ENCODE results near the gene ADRA2B. TPM values are rescaled to one million over a fixed set of nuclear protein-coding genes. Genes with fewer than 3 reads are reported as not detected.

ADRA2B gene
- total RNA-seq, result not detected in 2 replicates

DNA sequence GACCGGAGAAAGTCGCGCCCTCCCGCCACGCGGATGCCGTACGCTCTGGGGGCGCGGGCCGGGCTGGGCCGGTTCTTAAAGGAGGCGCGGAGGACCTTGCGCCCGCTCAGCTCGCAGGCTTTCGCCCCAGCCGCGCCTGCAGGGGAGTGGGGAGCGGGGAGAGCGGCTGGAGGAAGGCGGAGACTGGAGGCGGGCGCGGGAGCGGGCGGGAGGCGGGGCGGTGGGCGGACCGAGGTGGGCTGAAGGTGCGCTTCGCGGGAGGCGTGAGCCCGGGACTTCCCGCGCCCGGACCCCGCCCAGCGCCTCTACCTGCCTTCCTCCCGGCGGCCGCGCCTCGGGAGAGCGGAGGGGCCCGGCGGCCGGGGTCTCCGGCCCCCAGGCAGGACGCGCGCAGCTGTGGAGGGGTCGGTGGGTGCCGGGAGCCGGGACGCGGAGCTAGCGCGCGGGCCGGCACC lies at the start of gene ADRA2B:
Gene ADRA2B, minus strand, starts transcription at position 148 of the 455 bp plus-strand sequence. CDS start 422 bp downstream, outside the sequence.

DNA sequence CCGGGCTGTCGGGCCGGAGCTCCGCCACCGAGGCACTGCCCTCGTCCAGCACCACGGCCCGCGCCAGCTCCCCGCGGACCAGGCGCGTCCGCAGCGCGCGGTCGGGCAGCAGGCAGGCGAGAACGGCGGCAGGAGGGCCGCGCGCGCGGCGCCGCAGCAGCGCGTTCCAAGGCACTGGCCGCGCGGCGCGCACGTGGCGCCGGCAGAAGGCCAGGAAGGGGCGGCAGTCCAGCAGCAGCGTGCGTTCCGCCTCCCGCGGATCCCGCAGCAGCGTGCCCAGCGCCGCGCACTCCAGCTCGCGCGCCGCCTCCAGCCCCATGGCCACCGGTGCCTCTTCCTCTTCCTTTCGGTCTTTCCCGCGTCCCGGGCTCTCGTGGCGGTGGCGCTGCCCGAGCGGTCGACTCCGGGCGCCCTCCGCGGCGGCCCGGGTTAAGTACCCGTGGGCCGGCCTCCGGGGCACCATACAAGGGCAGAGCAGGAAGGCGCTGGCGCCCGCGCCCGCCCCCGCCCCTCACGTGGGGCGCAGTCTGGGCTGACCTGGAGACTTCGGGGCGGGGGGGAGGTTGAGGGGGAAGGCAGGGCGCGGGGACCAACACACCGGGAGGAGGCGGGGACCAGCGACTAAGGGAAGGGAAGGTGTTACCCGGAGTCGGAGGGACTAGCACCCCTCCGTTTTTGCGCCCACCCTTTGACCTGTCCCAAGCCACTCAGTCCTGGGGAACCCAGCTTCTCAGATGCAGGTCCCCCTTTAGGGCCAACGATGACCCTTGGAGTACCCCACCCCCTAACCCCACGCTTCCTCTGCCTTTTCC lies 28.9 kb upstream of the ADRA2B start, which contains the start of gene DUSP2:
Gene DUSP2, minus strand, starts transcription at position 405 of the 812 bp plus-strand sequence. Its CDS starts 86 bp downstream, at position 319.

DNA sequence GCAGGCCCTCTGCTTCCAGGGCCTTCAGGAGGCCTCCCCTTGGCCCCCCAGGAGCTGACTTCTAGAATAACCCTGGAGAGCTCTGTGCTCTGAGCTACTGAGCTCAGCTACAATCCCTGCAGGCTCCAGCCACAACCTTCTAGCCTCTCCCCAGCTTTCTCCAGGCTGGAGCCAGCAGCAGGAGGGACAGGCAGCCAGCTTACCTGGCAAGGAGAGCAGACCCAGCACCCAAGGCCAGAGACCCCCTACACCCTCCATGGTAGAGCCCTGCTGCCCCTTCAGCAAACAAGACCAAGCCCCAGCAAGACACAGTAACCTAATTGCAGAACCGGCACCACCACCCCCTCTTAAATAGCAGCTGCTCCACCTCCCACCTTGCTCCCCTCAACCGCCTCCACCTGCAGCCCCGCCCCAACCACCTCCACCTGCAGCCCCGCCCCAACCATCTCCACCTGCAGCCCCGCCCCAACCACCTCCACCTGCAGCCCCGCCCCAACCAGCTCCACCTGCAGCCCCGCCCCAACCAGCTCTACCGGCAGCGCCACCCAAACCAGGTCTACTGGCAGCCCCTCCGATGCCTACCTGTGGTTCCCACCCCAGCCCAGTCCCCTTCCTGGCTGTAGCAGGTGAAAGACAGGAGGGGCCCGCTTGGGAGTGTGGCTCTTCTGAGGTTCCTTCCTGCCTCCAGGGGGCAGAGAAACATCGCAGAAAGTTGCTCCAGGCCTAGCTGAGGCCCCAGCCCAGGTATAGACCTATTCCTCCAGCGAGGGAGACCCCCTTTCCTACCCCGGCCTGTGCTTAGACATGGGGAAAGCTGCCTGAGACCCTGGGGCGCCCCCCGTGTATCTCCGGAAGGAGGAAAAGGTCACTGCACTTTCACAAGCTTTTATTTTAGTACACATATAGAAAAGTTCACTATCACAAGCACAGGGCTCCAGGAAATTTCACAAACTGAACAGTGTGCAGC lies 22.1 kb upstream of the ADRA2B start, which contains the start of gene ASTL:
Gene ASTL, minus strand, starts transcription at position 324 of the 967 bp plus-strand sequence. Its CDS starts 66 bp downstream, at position 258.

Other genes starting within 250 kb of the ADRA2B start
- 0.86 and 4.8 TPM in 2 replicates for gene ANKRD36C, start 124.7 kb downstream of the ADRA2B start, total RNA-seq
- 3.0 and 9.2 TPM in 2 replicates for gene GPAT2, start 81.7 kb downstream of the ADRA2B start, total RNA-seq
- not detected in 2 replicates for gene ASTL, start 21.9 kb upstream of the ADRA2B start, total RNA-seq
- 2.6 and 3.5 TPM in 2 replicates for gene DUSP2, start 28.9 kb upstream of the ADRA2B start, total RNA-seq
- 94.0 and 122 TPM in 2 replicates for gene STARD7, start 92.3 kb upstream of the ADRA2B start, total RNA-seq
- gene TMEM127, start 149.4 kb upstream of the ADRA2B start, total RNA-seq, result 21.9 and 28.9 TPM in 2 replicates
- 105 and 129 TPM in 2 replicates for gene CIAO1, start 149.7 kb upstream of the ADRA2B start, total RNA-seq
- gene SNRNP200, start 189.0 kb upstream of the ADRA2B start, total RNA-seq, result 60.0 and 76.7 TPM in 2 replicates
- 1.4 and 3.5 TPM in 2 replicates for gene ITPRIPL1, start 208.7 kb upstream of the ADRA2B start, total RNA-seq
- 13.0 and 29.2 TPM in 2 replicates for gene NCAPH, start 219.2 kb upstream of the ADRA2B start, total RNA-seq

Data from myometrial cell (primary cell).